B cell (primary cell): Measurements from ENCODE around the gene VPS41. TPM values are rescaled to one million over a fixed set of nuclear protein-coding genes. Genes with fewer than 3 reads are reported as not detected.

Experiments
- ATAC-seq: fragments of 200-7000 bp; cut with Tn5 transposase; one replicate; pipeline ENCODE4 v1.10.0; 2021; ENCODE audit warnings: low read depth, mild to moderate bottlenecking, moderate number of reproducible peaks, moderate library complexity
- CTCF ChIA-PET: fragments of 350-600 bp; sonication (Branson Sonifier 250); formaldehyde crosslinking; loops from one replicate; lab custom pipeline; 2021; ENCODE audit warnings: antibody characterized with exemption, inconsistent platforms; lab: Charles Lee
- POLR2A ChIA-PET: fragments of 350-600 bp; sonication (Branson Sonifier 250); formaldehyde crosslinking; loops from one replicate; lab custom pipeline; 2021; ENCODE audit warnings: antibody characterized with exemption; lab: Charles Lee
- DNase-seq: peaks from one replicate; pipeline ENCODE4 v3.0.0; 2013
- H2AFZ ChIP-seq: 2 replicates; pipeline ENCODE4 v1.6.1; 2012; ENCODE audit warnings: mild to moderate bottlenecking, low read depth, low read length; ENCODE audit not compliant: insufficient read depth, poor library complexity, severe bottlenecking
- H3K27ac ChIP-seq, 2 donors: 1 replicate in 1 of 2; 2 replicates in 1 of 2; pipeline ENCODE4 v1.5.1; 2012 to 2013; ENCODE audit warnings: low read length in 2 of 2, mild to moderate bottlenecking in 2 of 2, moderate library complexity in 1 of 2
- H3K27me3 ChIP-seq, 4 experiments: fragments of 200-600 bp in 1 of 4; sonication (generic) in 1 of 4; replicated peaks in 1 of 4; 1 replicate in 2 of 4; 2 replicates in 2 of 4; pipeline versions ENCODE4 v1.6.1 to v1.7.0; 2013 to 2016; ENCODE audit warnings: low read length in 3 of 4, mild to moderate bottlenecking in 2 of 4, mixed read lengths in 1 of 4, moderate library complexity in 1 of 4; ENCODE audit not compliant: insufficient read depth in 4 of 4, control insufficient read depth in 3 of 4; ENCODE audit errors: control extremely low read depth in 1 of 4
- H3K36me3 ChIP-seq, 2 experiments: replicated peaks in 1 of 2; 1 replicate in 1 of 2; 2 replicates in 1 of 2; pipeline versions ENCODE4 v1.6.1 to v1.7.1; 2013; ENCODE audit warnings: low read length in 1 of 2; ENCODE audit not compliant: insufficient read depth in 2 of 2, control insufficient read depth in 1 of 2; ENCODE audit errors: control extremely low read depth in 1 of 2, extremely low read depth in 1 of 2
- H3K4me1 ChIP-seq, 2 donors: fragments of 200-600 bp in 1 of 2; sonication (generic) in 1 of 2; 1 replicate in 1 of 2; 2 replicates in 1 of 2; pipeline versions ENCODE4 v1.5.1 to v1.6.1; 2013 to 2017; ENCODE audit warnings: low read length in 2 of 2; ENCODE audit not compliant: control insufficient read depth in 2 of 2, insufficient read depth in 2 of 2
- H3K4me2 ChIP-seq: replicated peaks from 2 replicates; pipeline ENCODE3; 2012; ENCODE audit warnings: mild to moderate bottlenecking, low read depth, low read length; ENCODE audit not compliant: poor library complexity, severe bottlenecking
- H3K4me3 ChIP-seq, 5 experiments: fragments of 200-600 bp in 1 of 5; sonication (generic) in 1 of 5; 1 replicate in 3 of 5; 2 replicates in 2 of 5; pipeline versions ENCODE4 v1.5.1 to v1.7.0; 2011 to 2016; ENCODE audit warnings: low read length in 4 of 5, mild to moderate bottlenecking in 4 of 5, low read depth in 2 of 5, control low read depth in 1 of 5, moderate library complexity in 1 of 5; ENCODE audit not compliant: insufficient read depth in 1 of 5; ENCODE audit errors: control extremely low read depth in 1 of 5, extremely low read depth in 1 of 5
- H3K79me2 ChIP-seq: fragments of 200-600 bp; sonication (generic); one replicate; pipeline ENCODE4 v1.6.0; 2016; ENCODE audit warnings: low read length; ENCODE audit not compliant: control insufficient read depth, insufficient read depth
- H3K9ac ChIP-seq: fragments of 200-600 bp; sonication (generic); 2 replicates; pipeline ENCODE4 v1.6.1; 2017; ENCODE audit warnings: mild to moderate bottlenecking, low read length, moderate library complexity
- H3K9me3 ChIP-seq, 3 donors: one replicate each; pipeline versions ENCODE4 v1.6.1 to v1.7.1; 2013; ENCODE audit warnings: low read length in 2 of 3; ENCODE audit not compliant: control insufficient read depth in 2 of 3, insufficient read depth in 1 of 3; ENCODE audit errors: control extremely low read depth in 1 of 3
- H4K20me1 ChIP-seq: 2 replicates; pipeline ENCODE4 v1.6.0; 2012; ENCODE audit warnings: mild to moderate bottlenecking, low read length; ENCODE audit not compliant: insufficient read depth, control insufficient read depth, poor library complexity, severe bottlenecking
- H3K27ac Mint-ChIP-seq: one replicate; pipeline ENCODE4 v1.8.0; 2021; ENCODE audit warnings: mixed read lengths
- H3K27me3 Mint-ChIP-seq: one replicate; pipeline ENCODE4 v1.8.0; 2021; ENCODE audit warnings: mixed read lengths
- H3K4me1 Mint-ChIP-seq: one replicate; pipeline ENCODE4 v1.8.0; 2021; ENCODE audit warnings: mixed read lengths
- H3K4me3 Mint-ChIP-seq: one replicate; pipeline ENCODE4 v1.8.0; 2021; ENCODE audit warnings: mixed read lengths
- H3K9me3 Mint-ChIP-seq: one replicate; pipeline ENCODE4 v1.8.0; 2022; ENCODE audit warnings: mixed read lengths; ENCODE audit not compliant: insufficient read depth
- CTCF ChIP-seq: fragments of 200-600 bp; IDR thresholded peaks from one replicate; pipeline ENCODE4 v1.8.0; 2022; ENCODE audit warnings: antibody characterized with exemption, mild to moderate bottlenecking
- EZH2 ChIP-seq: IDR thresholded peaks from 2 replicates; pipeline ENCODE4 v1.6.1; 2012; ENCODE audit warnings: borderline replicate concordance, low read depth, mild to moderate bottlenecking, moderate library complexity, low read length; ENCODE audit not compliant: insufficient read depth, poor library complexity, severe bottlenecking
- WGBS: methylation state at CpG from one replicate; pipeline ENCODE4 v1.1.5; 2013; ENCODE audit warnings: missing lambda C conversion rate; ENCODE audit not compliant: insufficient coverage; 5-methylcytosine and 5-hydroxymethylcytosine counted together
- intact Hi-C: fragments of 100-400 bp; cut with micrococcal nuclease; formaldehyde crosslinking; loops from one replicate; pipeline ENCODE4 v1.10.0; 2022
- polyA plus RNA-seq: library from polyadenylated mRNA; depleted of rRNA; stranded (reverse); fragments of >200 nt; gene quantifications from 2 replicates; pipeline ENCODE4 v1.2.3, GENCODE V29; 2012
- total RNA-seq, 2 donors: library from RNA; stranded (reverse); fragments of 120-200 nt in 1 of 2; gene quantifications; 1 replicate in 1 of 2; 2 replicates in 1 of 2; pipeline versions ENCODE4 v1.2.3 to v1.2.4, GENCODE V29; 2013 to 2022

The VPS41 gene
- total and polyA plus RNA-seq, 2 donors (not counting 1 experiment from before 2014, with no cell fraction given) = 9.3 to 114 TPM

GRCh38 chr7:38902449-38902848 lies 6.5 kb downstream of the VPS41 start:
- Histone ChIP-seq H3K79me2 (peaks cover 83% of the 10 kb centered on the region), H3K27me3 (no peaks in the 10 kb centered on the region), H3K4me2 (no peak overlapping the region), H3K9me3 (no peaks in the 10 kb centered on the region), H4K20me1 (peaks cover 44% of the 10 kb centered on the region), H3K27ac (no peak overlapping the region), H3K36me3 (no peaks in the 10 kb centered on the region), H3K9ac (no peak overlapping the region), H3K4me1 (peaks cover 17 to 20% of the 10 kb centered on the region in 2 donors), H3K4me3 (no peak overlapping the region), H2AFZ (no peak overlapping the region)
- Mint-ChIP-seq H3K27ac (no peak overlapping the region), H3K27me3 (no peaks in the 10 kb centered on the region), H3K4me3 (no peak overlapping the region), H3K9me3 (no peaks in the 10 kb centered on the region), H3K4me1 (peaks cover 58% of the 10 kb centered on the region)
- ATAC-seq = no peak
- TF ChIP-seq EZH2 (no peak), CTCF (no peak)
- no peak for DNase-seq
- 94% methylated on average over 2 of the region's 2 CpGs for WGBS
- ChIA-PET POLR2A (no interaction called here), CTCF (no interaction called here)
- intact Hi-C loops = loop anchor here (10.0 kb wide), 1 partner anchor 1232 kb away; the partner anchor contains the start of genes MPLKIP and SUGCT

GRCh38 chr7:38893061-38893460 lies 15.9 kb downstream of the VPS41 start:
- Mint-ChIP-seq H3K27ac (no peak overlapping the region), H3K4me3 (no peak overlapping the region), H3K27me3 (no peaks in the 10 kb centered on the region), H3K4me1 (peaks cover 12% of the 10 kb centered on the region), H3K9me3 (no peaks in the 10 kb centered on the region)
- H3K4me2 ChIP-seq = no peak overlapping the region
- peaks cover 53% of the 10 kb centered on the region for H3K79me2 ChIP-seq
- H3K4me3 ChIP-seq = no peak overlapping the region
- H3K4me1 ChIP-seq = no peaks in the 10 kb centered on the region
- no peak for TF ChIP-seq EZH2
- no peak for TF ChIP-seq CTCF
- H3K36me3 ChIP-seq = peaks cover 0 to 24% of the 10 kb centered on the region in 2 experiments
- intact Hi-C loops = no loop called here
- ChIA-PET POLR2A (no interaction called here), CTCF (no interaction called here)
- peaks cover 11% of the 10 kb centered on the region for H4K20me1 ChIP-seq
- DNase-seq (no peak), ATAC-seq (no peak)
- H3K9ac ChIP-seq = no peak overlapping the region
- WGBS = 96% methylated on average over 3 of the region's 3 CpGs
- no peaks in the 10 kb centered on the region for H3K9me3 ChIP-seq
- H3K27me3 ChIP-seq = no peaks in the 10 kb centered on the region
- no peak overlapping the region for H2AFZ ChIP-seq
- H3K27ac ChIP-seq = no peak overlapping the region
